Measurements from ENCODE around the gene ZNF260. TPM values are rescaled to one million over a fixed set of nuclear protein-coding genes. Genes with fewer than 3 reads are reported as not detected.

Gene ZNF260
- total and polyA plus RNA-seq, 2 experiments from 2014 or later = 12.3 to 17.5 TPM

DNA sequence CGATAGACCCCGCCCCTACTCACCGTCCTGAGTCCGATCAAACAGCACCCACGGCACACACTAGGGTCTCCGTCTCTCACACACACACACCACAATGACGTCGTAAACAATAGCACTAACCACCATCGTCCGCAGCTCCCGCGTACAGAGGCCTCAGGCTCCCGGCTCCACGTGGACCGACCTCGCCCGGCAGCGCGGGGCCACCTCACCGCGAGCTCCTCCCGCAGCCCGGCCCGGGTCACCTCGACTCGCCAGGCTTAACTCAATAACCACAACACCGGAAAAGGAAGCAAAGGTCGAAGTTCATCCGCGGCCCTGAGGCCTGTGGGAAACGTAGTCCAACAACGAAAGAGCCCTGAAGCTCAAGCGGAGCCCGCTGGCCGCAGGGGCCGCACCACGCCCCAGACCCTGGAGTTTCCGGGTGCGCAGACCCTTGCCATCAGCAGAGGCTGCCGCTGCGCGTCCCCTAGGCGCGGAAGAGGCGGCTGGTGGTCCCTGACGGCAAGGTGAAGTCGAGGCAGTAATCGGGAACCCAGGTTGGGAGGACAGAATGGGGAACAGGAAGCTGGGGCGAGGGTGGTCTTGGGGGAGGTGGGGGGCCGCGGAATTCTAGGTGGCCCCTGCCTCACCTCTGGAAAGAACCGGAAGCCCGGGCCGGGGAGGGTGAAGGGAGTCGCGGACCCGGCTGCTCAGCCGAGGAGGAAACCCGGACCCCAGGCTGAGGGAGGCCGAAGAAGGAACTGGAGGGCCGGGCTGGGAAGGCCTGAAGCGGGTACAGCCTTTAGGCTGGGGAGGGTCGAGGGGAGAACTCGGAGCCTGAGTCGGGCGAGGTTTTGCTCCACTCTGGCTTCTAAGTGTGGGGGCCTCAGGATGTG is 45.2 kb upstream of the ZNF260 start, which contains the start of gene ZNF529:
ZNF529 (minus strand) TSS at position 273 of the 875 bp plus-strand sequence. CDS start 946 bp downstream, outside the sequence.
- no peaks in the 10 kb centered on the region for H3K9me3 ChIP-seq (ENCODE audit: low read depth)
- peak within 1 kb of the TSS; percentile 75 for H3K4me3 ChIP-seq
- peak within 1 kb of the TSS; percentile 93 for H3K27ac ChIP-seq
- DNase-seq (ENCODE audit: low read depth in 1 of 2, low spot score in 1 of 2) = peak; percentile 92 to 96
- H3K27me3 ChIP-seq = no peaks in the 10 kb centered on the region
- peaks cover 10% of the 10 kb centered on the region for H3K4me1 ChIP-seq (ENCODE audit: low read depth)
- TF ChIP-seq, protein P1, sequence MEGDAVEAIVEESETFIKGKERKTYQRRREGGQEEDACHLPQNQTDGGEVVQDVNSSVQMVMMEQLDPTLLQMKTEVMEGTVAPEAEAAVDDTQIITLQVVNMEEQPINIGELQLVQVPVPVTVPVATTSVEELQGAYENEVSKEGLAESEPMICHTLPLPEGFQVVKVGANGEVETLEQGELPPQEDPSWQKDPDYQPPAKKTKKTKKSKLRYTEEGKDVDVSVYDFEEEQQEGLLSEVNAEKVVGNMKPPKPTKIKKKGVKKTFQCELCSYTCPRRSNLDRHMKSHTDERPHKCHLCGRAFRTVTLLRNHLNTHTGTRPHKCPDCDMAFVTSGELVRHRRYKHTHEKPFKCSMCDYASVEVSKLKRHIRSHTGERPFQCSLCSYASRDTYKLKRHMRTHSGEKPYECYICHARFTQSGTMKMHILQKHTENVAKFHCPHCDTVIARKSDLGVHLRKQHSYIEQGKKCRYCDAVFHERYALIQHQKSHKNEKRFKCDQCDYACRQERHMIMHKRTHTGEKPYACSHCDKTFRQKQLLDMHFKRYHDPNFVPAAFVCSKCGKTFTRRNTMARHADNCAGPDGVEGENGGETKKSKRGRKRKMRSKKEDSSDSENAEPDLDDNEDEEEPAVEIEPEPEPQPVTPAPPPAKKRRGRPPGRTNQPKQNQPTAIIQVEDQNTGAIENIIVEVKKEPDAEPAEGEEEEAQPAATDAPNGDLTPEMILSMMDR (IDR thresholded peaks at IDR 0.05; ENCODE audit: low read depth, low read length) = no peak
- peaks cover 7% of the 10 kb centered on the region for H3K36me3 ChIP-seq

DNA sequence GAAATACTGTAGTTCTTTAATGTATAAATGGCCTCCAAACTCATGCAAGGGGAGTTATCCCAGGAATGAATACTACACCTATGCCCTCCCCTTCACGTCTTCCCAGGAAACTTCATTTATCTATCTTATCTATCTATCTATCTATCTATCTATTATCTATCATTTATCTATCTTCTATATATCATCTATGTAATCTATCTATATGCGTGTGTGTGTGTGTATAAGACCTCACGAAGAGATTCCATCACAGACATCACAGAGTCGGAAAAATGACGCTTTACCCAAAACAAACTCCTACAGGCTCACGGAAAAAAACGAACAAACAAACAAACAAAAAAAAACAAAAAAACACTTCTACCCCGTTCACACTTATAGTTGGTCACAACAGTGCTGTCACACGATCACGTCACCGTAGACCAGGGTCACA is 44.5 kb upstream of the ZNF260 start:
- peak overlapping the region; percentile 75 for H3K4me3 ChIP-seq
- peaks cover 10% of the 10 kb centered on the region for H3K4me1 ChIP-seq (ENCODE audit: low read depth)
- TF ChIP-seq, protein P1 (IDR thresholded peaks at IDR 0.05; ENCODE audit: low read depth, low read length) = no peak
- peaks cover 7% of the 10 kb centered on the region for H3K36me3 ChIP-seq
- no peaks in the 10 kb centered on the region for H3K9me3 ChIP-seq (ENCODE audit: low read depth)
- no peaks in the 10 kb centered on the region for H3K27me3 ChIP-seq
- DNase-seq (ENCODE audit: low read depth in 1 of 2, low spot score in 1 of 2) = no peak
- peak overlapping the region; percentile 93 for H3K27ac ChIP-seq

DNA sequence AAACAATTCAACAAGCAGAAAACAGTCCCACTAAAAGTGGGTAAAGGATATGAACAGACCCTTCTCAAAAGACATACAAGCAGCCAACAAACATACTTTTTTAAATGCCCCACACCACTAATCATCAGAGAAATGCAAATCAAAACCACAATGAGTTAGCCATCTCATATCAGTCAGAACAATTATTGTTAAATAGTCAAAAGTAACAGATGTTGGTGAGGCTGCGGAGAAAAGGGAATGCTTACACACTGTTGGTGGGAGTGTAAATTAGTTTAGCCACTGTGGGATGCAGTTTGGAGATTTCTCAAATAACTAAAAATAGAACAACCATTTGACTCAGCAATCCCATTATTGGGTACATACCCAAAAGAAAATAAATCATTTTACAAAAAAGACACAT is 36.3 kb upstream of the ZNF260 start:
- H3K4me1 ChIP-seq (ENCODE audit: low read depth) = no peaks in the 10 kb centered on the region
- no peak overlapping the region for H3K27ac ChIP-seq
- no peak overlapping the region for H3K4me3 ChIP-seq
- H3K9me3 ChIP-seq (ENCODE audit: low read depth) = no peaks in the 10 kb centered on the region
- DNase-seq (ENCODE audit: low read depth in 1 of 2, low spot score in 1 of 2) = no peak
- peaks cover 5% of the 10 kb centered on the region for H3K36me3 ChIP-seq
- TF ChIP-seq, protein P1 (IDR thresholded peaks at IDR 0.05; ENCODE audit: low read depth, low read length) = no peak
- no peaks in the 10 kb centered on the region for H3K27me3 ChIP-seq

DNA sequence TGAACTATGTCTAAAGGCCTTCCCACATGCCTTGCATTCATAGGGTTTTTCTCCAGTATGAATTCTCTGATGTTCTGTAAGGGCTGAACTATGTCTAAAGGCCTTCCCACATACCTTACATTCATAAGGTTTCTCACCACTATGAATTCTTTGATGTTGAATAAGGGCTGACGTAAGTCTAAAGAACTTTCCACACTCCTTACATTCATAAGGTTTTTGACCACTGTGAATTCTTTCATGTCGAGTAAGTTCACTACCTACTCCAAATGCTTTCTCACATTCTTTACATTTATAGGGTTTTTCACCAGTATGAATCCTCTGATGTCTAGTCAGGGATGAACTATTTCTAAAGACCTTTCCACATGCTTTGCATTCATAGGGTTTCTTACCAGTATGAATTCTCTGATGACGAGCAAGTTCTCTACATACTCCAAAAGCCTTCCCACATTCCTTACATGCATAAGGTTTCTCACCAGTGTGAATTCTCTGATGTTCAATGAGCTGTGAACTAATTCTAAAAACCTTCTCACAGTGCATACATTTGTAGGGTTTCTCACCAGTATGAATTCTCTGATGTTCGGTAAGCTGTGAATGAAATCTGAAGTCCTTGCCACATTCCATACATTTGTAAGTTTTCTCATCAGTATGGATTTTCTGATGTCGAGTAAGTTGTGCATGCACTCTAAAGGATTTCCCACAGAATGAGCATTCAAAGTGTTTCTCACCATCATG is 19.1 kb upstream of the ZNF260 start:
- H3K9me3 ChIP-seq (ENCODE audit: low read depth) = peaks cover 30% of the 10 kb centered on the region
- H3K27me3 ChIP-seq = no peaks in the 10 kb centered on the region
- H3K27ac ChIP-seq = no peak overlapping the region
- no peak overlapping the region for H3K4me3 ChIP-seq
- H3K4me1 ChIP-seq (ENCODE audit: low read depth) = no peaks in the 10 kb centered on the region
- peak in 1 of 2 donors; percentile 14 for DNase-seq (ENCODE audit: low read depth in 1 of 2, low spot score in 1 of 2)
- TF ChIP-seq, protein P1 (IDR thresholded peaks at IDR 0.05; ENCODE audit: low read depth, low read length) = no peak
- peaks cover 35% of the 10 kb centered on the region for H3K36me3 ChIP-seq

DNA sequence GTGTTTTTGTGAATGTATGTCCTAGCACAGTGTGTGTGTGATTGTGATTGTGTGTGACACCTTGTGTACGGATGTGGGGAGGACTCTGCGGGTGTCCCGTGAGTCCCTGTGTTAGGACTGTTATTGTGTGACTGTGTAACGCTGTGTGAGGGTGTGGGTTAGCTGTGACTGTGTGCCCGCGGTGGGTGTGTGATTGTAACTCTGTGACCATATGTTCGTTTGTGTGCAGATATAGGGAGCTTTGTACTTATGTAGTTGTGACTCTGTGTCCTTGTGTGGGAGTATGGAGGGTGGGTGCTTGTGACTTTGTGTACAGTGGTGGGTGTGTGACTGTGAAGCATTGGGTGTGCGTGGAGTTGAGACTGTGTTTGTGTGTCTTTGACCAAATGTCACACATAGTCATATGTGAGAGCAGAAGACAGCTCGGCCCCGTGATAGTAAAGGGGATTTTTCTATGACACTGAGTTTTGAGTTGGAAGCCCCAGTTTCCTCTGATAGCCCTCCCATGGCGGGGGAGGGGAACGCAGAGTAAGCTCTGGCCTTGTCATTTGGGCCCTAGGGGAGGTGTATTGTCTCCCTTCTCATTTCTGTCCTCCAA is 949 bp upstream of the ZNF260 start:
- H3K4me3 ChIP-seq = peak overlapping the region; percentile 75
- H3K27ac ChIP-seq = peak overlapping the region; percentile 95
- peak in 1 of 2 donors; percentile 12 for DNase-seq (ENCODE audit: low read depth in 1 of 2, low spot score in 1 of 2)
- no peaks in the 10 kb centered on the region for H3K9me3 ChIP-seq (ENCODE audit: low read depth)
- no peaks in the 10 kb centered on the region for H3K36me3 ChIP-seq
- no peaks in the 10 kb centered on the region for H3K27me3 ChIP-seq
- H3K4me1 ChIP-seq (ENCODE audit: low read depth) = peaks cover 4% of the 10 kb centered on the region
- TF ChIP-seq, protein P1 (IDR thresholded peaks at IDR 0.05; ENCODE audit: low read depth, low read length) = no peak

All from cardiac muscle cell (in vitro differentiated cells and primary cell).